Fibroblast of the aortic adventitia (primary cell): Measurements from ENCODE around the gene SLC35F3. TPM values are rescaled to one million over a fixed set of nuclear protein-coding genes. Genes with fewer than 3 reads are reported as not detected.

Source experiments
- DNase-seq: peaks from one replicate; pipeline ENCODE4 v3.0.0-alpha.2; 2010; ENCODE audit warnings: low read depth
- H3K4me3 ChIP-seq: 2 replicates; pipeline ENCODE4 v1.5.1; 2011; ENCODE audit warnings: low read depth, mild to moderate bottlenecking, control low read depth, low read length, moderate library complexity
- CTCF ChIP-seq: IDR thresholded peaks from 2 replicates; pipeline ENCODE4 v1.5.1; 2011; ENCODE audit warnings: mild to moderate bottlenecking, low read length, control low read depth, inconsistent platforms; ENCODE audit not compliant: insufficient read depth
- total RNA-seq: library from RNA; depleted of rRNA; stranded (reverse); fragments of >200 nt; gene quantifications from 2 replicates; pipeline ENCODE4 v1.2.3, GENCODE V29; 2012; ENCODE audit warnings: low replicate concordance

SLC35F3 gene
- total RNA-seq, 1 donor = not detected

DNA sequence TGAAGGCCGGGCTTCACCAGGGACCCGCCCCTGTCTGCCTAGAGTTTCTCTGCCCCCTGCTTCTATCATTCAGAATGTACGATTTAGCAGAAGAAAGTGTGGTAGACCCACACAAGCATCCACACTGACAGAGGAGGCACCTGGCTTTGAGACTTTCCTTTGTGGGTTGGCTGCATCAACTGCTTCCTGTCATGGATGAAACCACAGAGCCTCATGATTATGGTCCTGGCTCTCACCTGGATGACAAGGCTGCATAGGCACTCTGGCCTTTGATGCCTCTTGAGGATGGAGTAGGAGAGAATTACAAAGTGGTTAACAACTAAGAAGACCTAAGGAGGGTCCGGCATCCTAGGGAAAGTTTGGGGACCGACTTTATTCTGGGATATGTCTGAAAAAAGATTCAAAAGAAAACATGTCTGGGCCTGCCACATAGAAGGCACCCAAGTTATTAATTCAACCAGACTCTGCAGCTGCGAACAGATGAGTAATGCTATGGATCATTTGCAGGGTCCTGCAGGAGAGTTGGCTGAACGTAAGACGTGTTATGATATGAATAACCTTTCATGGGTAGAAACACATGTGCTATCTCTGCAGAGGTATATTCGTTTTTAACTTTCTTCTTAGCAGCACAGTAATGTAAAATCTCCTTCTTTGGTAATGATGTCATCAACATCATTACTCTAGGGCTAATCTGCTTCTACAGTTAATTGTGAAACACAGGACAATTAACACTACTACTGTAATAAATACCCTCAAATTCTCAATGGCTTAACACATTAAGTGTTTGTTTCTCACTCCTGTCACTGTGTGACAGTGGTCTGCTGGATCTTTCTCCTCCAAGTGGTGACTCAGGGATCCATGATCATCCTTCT, 136.2 kb downstream of the SLC35F3 start:
- no peak for TF ChIP-seq CTCF
- no peak for DNase-seq
- H3K4me3 ChIP-seq = no peak overlapping the region

- no peak for TF ChIP-seq CTCF
- no peak overlapping the region for H3K4me3 ChIP-seq
- DNase-seq = no peak
Measured at GRCh38 chr1:234044079-234044478, 139.6 kb downstream of the SLC35F3 start.

DNA sequence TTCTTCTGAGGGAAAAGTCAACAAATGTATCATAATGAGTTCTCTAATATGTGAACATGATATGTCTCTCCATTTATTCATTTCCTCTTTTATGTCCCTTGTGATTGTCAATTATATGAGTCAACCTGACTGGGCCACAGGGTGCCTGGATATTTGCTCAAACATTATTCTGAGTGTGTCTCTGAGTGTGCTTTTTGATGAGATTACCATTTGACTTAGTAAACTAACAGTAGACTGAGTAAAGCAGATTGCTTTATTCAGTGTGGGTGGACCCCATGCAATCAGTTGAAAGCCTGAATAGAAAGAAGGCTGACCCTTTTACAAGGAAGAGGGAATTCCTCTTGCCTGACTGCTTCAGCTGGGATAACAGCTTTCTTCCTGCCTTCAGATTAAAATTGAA, 142.6 kb downstream of the SLC35F3 start:
- H3K4me3 ChIP-seq = no peak overlapping the region
- no peak for DNase-seq
- TF ChIP-seq CTCF = no peak

GRCh38 chr1:234062166-234062565, 157.7 kb downstream of the SLC35F3 start:
- DNase-seq = no peak
- no peak overlapping the region for H3K4me3 ChIP-seq
- no peak for TF ChIP-seq CTCF

DNA sequence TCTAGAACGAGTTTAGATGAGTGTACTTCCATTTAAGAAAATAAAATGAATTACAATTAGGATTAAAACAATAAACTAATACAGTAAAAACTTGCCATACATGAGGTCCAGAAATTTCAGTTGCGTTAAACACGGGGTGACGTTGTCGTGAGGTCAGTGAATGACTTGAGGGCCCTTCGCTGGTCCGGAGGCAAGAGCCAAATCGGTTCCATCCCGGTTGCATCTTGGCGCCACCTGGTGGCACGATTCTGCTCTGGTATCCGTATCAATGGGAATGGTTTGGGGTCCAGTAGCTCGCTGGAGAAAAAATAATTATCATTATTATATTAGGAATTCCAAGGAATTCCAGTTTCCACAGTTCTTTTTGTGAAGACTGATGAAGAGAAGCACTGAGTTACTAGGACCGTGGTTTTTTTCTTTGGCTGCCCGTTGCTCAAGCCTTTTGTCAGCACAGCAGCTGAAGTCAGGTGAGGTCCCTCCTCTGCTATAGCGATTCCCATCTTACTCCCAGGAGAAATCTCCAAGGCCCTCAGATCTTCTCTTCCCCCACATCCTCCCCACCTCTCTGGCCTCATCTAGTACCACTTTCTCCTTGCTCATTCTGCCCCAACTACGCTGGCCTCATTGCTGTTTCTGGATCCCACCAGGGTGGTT, 161.4 kb downstream of the SLC35F3 start:
- peak; percentile 50 for DNase-seq
- TF ChIP-seq CTCF = peak; percentile 81
- H3K4me3 ChIP-seq = no peak overlapping the region

DNA sequence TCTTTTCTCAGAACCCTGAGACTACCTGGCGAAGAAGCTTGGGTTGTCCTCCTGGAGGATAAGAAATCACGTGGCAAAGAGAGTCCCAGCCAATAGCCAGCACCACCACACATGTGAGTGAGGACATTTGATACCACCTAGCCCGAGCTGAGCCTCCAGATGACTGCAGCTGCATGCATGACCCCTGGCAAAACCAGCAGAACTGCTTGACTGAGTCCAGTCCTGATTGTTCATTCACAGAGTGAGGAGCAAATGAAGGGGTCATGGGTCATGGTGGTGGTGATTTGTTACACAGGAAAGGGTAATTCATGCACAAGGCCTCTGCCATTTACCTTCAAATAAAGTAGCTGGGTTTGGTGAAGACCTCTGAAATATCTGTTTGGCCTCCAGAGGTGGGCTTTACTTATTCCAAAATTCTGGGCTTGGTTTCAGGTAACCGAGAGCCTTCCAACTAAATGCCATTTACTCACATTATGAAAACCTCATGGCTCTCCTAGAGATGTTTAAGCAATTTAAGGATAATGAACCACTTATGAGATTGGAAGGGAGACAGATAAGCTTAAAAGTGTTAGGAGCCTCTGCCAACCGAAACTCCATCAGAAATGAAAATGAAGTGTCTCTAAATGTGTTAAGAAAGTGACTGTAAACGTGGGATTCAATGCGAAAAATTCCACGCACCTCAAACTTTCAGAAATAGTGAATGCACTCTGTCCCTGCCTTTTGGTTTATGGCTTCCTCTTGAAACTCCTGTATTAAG, 163.3 kb downstream of the SLC35F3 start:
- H3K4me3 ChIP-seq = no peak overlapping the region
- TF ChIP-seq CTCF = no peak
- no peak for DNase-seq
